Endothelial cell of umbilical vein (primary cell): ENCODE results near the gene ARHGAP18.

Experiments used
- EZH2 ChIP-seq: IDR thresholded peaks from 2 replicates; pipeline ENCODE4 v1.6.1; 2012; ENCODE audit warnings: borderline replicate concordance, low read depth, mild to moderate bottlenecking, moderate library complexity, low read length, inconsistent platforms; ENCODE audit not compliant: severe bottlenecking
- FOS ChIP-seq: IDR thresholded peaks from 2 replicates; pipeline ENCODE4 v1.6.1; 2011; ENCODE audit warnings: mild to moderate bottlenecking, low read length, moderate library complexity, borderline replicate concordance; ENCODE audit not compliant: insufficient read depth
- GATA2 ChIP-seq: IDR thresholded peaks from 2 replicates; pipeline ENCODE4 v1.7.0; 2011; ENCODE audit warnings: low read depth, mild to moderate bottlenecking, moderate library complexity, mixed read lengths, low read length; ENCODE audit not compliant: insufficient read length, insufficient read depth
- JUN ChIP-seq: IDR thresholded peaks from 2 replicates; pipeline ENCODE4 v1.6.1; 2011; ENCODE audit warnings: borderline replicate concordance, low read depth; ENCODE audit not compliant: insufficient read length, insufficient read depth
- MYC ChIP-seq: IDR thresholded peaks from one replicate; pipeline ENCODE4 v1.6.1; 2011; ENCODE audit warnings: mild to moderate bottlenecking, low read depth, low read length
- POLR2A ChIP-seq: IDR thresholded peaks from 2 replicates; pipeline ENCODE4 v1.6.1; 2012; ENCODE audit warnings: low read depth, mild to moderate bottlenecking, control low read depth, low read length
- POLR2AphosphoS5 ChIP-seq: IDR thresholded peaks from 2 replicates; pipeline ENCODE4 v1.6.1; 2012; ENCODE audit warnings: low read depth, mild to moderate bottlenecking, control low read depth, low read length, moderate library complexity; ENCODE audit not compliant: insufficient read depth
- TF ChIP-seq, protein P1 (sequence below), 2 donors: IDR thresholded peaks; 1 replicate in 1 of 2; 2 replicates in 1 of 2; pipeline ENCODE4 v1.5.1; 2011; ENCODE audit warnings: low read length in 2 of 2, mild to moderate bottlenecking in 2 of 2, moderate library complexity in 2 of 2, control low read depth in 1 of 2, inconsistent platforms in 1 of 2, low read depth in 1 of 2; ENCODE audit not compliant: insufficient read depth in 1 of 2; ENCODE audit errors: extremely low read depth in 1 of 2
- TF ChIP-seq, protein P2 (sequence below): IDR thresholded peaks from 2 replicates; pipeline ENCODE4 v1.6.1; 2011; ENCODE audit not compliant: insufficient read depth, insufficient read length

DNA sequence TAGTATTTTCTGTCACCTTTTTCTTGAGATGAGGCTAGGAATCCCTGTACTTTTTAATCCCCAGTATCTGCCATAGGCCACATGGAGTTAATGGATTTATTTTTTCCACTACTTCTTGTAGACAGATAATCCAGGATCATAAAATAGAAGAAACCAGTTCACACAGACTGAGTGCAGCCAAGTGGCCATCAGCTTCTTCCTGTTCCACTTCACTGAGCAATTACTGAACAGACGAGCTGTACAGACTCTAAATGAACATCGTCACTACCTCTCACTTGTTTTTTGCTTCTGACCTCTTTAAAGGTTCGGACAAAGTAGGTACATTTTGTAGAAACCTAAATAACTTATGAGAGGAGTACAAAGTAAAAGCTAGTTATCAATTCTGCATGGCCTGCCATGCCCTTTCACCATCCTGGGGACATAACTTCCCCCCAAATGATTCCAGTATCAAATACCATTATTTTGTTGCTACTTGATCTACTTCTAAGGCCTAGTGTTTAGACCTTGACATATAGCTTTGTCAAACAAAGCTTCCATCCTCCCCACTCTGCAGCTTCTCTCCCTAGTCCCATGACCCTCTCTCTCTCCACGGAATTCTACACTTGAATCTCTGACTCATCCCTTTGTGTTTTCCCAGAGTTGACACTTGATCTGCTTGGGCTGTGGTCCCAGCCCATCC lies 34.4 kb upstream of the ARHGAP18 start:
- no peak for TF ChIP-seq EZH2
- no peak for TF ChIP-seq POLR2AphosphoS5
- TF ChIP-seq POLR2A, result no peak
- TF ChIP-seq, protein P1, sequence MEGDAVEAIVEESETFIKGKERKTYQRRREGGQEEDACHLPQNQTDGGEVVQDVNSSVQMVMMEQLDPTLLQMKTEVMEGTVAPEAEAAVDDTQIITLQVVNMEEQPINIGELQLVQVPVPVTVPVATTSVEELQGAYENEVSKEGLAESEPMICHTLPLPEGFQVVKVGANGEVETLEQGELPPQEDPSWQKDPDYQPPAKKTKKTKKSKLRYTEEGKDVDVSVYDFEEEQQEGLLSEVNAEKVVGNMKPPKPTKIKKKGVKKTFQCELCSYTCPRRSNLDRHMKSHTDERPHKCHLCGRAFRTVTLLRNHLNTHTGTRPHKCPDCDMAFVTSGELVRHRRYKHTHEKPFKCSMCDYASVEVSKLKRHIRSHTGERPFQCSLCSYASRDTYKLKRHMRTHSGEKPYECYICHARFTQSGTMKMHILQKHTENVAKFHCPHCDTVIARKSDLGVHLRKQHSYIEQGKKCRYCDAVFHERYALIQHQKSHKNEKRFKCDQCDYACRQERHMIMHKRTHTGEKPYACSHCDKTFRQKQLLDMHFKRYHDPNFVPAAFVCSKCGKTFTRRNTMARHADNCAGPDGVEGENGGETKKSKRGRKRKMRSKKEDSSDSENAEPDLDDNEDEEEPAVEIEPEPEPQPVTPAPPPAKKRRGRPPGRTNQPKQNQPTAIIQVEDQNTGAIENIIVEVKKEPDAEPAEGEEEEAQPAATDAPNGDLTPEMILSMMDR (IDR thresholded peaks at IDR 0.05; ENCODE audit: extremely low read depth in 1 of 2, insufficient read depth in 1 of 2, low read depth in 1 of 2, low read length in 2 of 2), result no peak
- TF ChIP-seq FOS, result peak; percentile 77
- TF ChIP-seq JUN, result peak; percentile 64
- TF ChIP-seq GATA2, result no peak
- TF ChIP-seq, protein P2, sequence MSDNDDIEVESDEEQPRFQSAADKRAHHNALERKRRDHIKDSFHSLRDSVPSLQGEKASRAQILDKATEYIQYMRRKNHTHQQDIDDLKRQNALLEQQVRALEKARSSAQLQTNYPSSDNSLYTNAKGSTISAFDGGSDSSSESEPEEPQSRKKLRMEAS, result no peak
- TF ChIP-seq MYC, result no peak
